DND-41 (cell line): Measurements from ENCODE around the gene UVSSA.

Source experiments
- CTCF ChIP-seq: IDR thresholded peaks from 2 replicates; pipeline ENCODE4 v1.5.1; 2012; ENCODE audit warnings: borderline replicate concordance, low read length, moderate library complexity, mild to moderate bottlenecking; ENCODE audit not compliant: poor library complexity, severe bottlenecking; ENCODE audit errors: extremely low read depth
- EZH2 ChIP-seq: IDR thresholded peaks from 3 replicates; pipeline ENCODE4 v1.6.1; 2012; ENCODE audit warnings: borderline replicate concordance, low read depth, mild to moderate bottlenecking, moderate library complexity, low read length, inconsistent platforms; ENCODE audit not compliant: severe bottlenecking

DNA sequence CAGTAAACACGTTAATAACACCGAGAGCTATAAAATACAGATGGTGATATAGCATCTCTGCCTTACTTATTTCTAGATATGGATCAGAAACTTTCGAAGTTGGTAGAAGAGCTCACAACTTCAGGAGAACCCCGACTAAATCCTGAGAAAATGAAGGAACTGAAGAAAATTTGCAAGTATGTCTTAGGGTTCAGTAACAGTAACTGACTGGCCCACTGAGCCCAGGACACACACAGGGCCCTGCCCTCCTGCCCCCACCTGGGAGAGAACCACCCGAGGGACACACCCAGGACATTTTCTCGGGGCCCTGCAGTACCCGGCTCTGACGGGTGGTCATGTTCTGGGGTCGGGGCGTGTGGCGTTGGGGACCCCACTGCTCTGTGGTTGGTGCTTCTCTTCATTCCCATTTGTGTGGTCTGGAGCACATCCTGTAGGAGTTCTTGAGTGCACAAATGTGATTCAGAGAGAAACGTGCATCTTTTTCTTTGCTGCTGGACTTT is 1.1 kb downstream of the UVSSA start:
- TF ChIP-seq CTCF (no peak), EZH2 (no peak)
